ENCODE results near the gene VPS35L. TPM values are rescaled to one million over a fixed set of nuclear protein-coding genes. Genes with fewer than 3 reads are reported as not detected.
"Not testable (repeated sequence)": the region's sequence is repeated elsewhere in the genome, so short reads cannot be mapped to it uniquely, and the experiment has no call there.

The VPS35L gene
- total and polyA plus RNA-seq, 2 experiments from 2014 or later: 48.0 to 54.6 TPM

GRCh38 chr16:19678804-19679203 is 123.3 kb downstream of the VPS35L start:
- H3K27me3 ChIP-seq (ENCODE audit: insufficient read depth): no peaks in the 10 kb centered on the region
- Mint-ChIP-seq H3K36me3 (ENCODE audit: low read depth) (peaks cover 25% of the 10 kb centered on the region), H3K9me3 (no peaks in the 10 kb centered on the region), H3K27me3 (ENCODE audit: insufficient read depth, low read depth, poor library complexity) (peaks cover 3% of the 10 kb centered on the region), H3K4me1 (no peaks in the 10 kb centered on the region), H3K27ac (no peak overlapping the region), H3K4me3 (no peak overlapping the region)
- no peak overlapping the region for H3K27ac ChIP-seq (ENCODE audit: low read depth)
- H3K4me2 ChIP-seq: no peak overlapping the region
- no peaks in the 10 kb centered on the region; the same call in 1 of the 2 replicates for H3K36me3 ChIP-seq (ENCODE audit: insufficient read depth)
- no peaks in the 10 kb centered on the region for H3K79me2 ChIP-seq (replicated peaks; ENCODE audit: insufficient read depth)
- H3K4me1 ChIP-seq (ENCODE audit: insufficient read depth): no peaks in the 10 kb centered on the region
- H3F3A ChIP-seq (replicated peaks; ENCODE audit: low read depth): no peaks in the 10 kb centered on the region
- H3K9me2 ChIP-seq (ENCODE audit: insufficient read depth): no peaks in the 10 kb centered on the region
- ATAC-seq (no peak), DNase-seq (ENCODE audit: low spot score) (no peak)
- no peaks in the 10 kb centered on the region; the same call in 1 of the 2 replicates for H4K20me1 ChIP-seq (replicated peaks; ENCODE audit: insufficient read depth)
- H2AFZ ChIP-seq: no peak overlapping the region
- H3K4me3 ChIP-seq: no peak overlapping the region
- TF ChIP-seq ZNF462 (CRISPR knock-in tag; IDR thresholded peaks at IDR 0.05): no peak
- TF ChIP-seq ETS1 (IDR thresholded peaks at IDR 0.05): no peak

- DNase-seq (ENCODE audit: low spot score); H3K9me3 Mint-ChIP-seq; H3K27ac Mint-ChIP-seq; H3K4me3 Mint-ChIP-seq; H3K27me3 Mint-ChIP-seq (ENCODE audit: insufficient read depth, low read depth, poor library complexity); H3K9me2 ChIP-seq (ENCODE audit: insufficient read depth); ATAC-seq; H3F3A ChIP-seq (replicated peaks; ENCODE audit: low read depth); H3K79me2 ChIP-seq (replicated peaks; ENCODE audit: insufficient read depth); H3K27ac ChIP-seq (ENCODE audit: low read depth); H2AFZ ChIP-seq; H3K4me2 ChIP-seq; H4K20me1 ChIP-seq (replicated peaks; ENCODE audit: insufficient read depth); H3K4me1 ChIP-seq (ENCODE audit: insufficient read depth); H3K36me3 ChIP-seq (ENCODE audit: insufficient read depth); H3K27me3 ChIP-seq (ENCODE audit: insufficient read depth); H3K4me1 Mint-ChIP-seq; H3K4me3 ChIP-seq: not testable (repeated sequence)
- peaks cover 29% of the 10 kb centered on the region for H3K36me3 Mint-ChIP-seq (ENCODE audit: low read depth)
Observed at GRCh38 chr16:19679281-19679680, 123.8 kb downstream of the VPS35L start.
